Stimulated activated CD4-positive, alpha-beta T cell treated with anti-CD3 and anti-CD28 coated beads, Interleukin-1b, Interleukin-23, amount 100 ng/mL, for 4 hours (primary cell): ENCODE results near the gene BCDIN3D.

Experiments
- DNase-seq, 2 donors: peaks; one replicate each; pipeline ENCODE4 v3.0.0-alpha.2; 2020; ENCODE audit warnings: low read depth in 2 of 2

Gene BCDIN3D

GRCh38 chr12:49819786-49820185 lies 23.1 kb downstream of the BCDIN3D start:
- DNase-seq = no peak

GRCh38 chr12:49818241-49818895 lies 24.5 kb downstream of the BCDIN3D start:
- DNase-seq = no peak

GRCh38 chr12:49813131-49813530 lies 29.8 kb downstream of the BCDIN3D start:
- no peak for DNase-seq

GRCh38 chr12:49811961-49812401 lies 30.9 kb downstream of the BCDIN3D start:
- DNase-seq = no peak

GRCh38 chr12:49811136-49811535 lies 31.8 kb downstream of the BCDIN3D start:
- DNase-seq = no peak

- DNase-seq = no peak
These were observed 33.0 kb downstream of the BCDIN3D start for GRCh38 chr12:49809906-49810389.

- no peak for DNase-seq
These were observed 33.5 kb downstream of the BCDIN3D start for GRCh38 chr12:49809381-49809905.

GRCh38 chr12:49808686-49809380 lies 34.1 kb downstream of the BCDIN3D start:
- DNase-seq = no peak

GRCh38 chr12:49807991-49808580 lies 34.8 kb downstream of the BCDIN3D start:
- no peak for DNase-seq

- no peak for DNase-seq
These were observed 36.0 kb downstream of the BCDIN3D start for GRCh38 chr12:49806877-49807276.

GRCh38 chr12:49806321-49806813 lies 36.5 kb downstream of the BCDIN3D start:
- DNase-seq = no peak

GRCh38 chr12:49805409-49805808 lies 37.5 kb downstream of the BCDIN3D start:
- DNase-seq = no peak

- DNase-seq = no peak
These were observed 38.1 kb downstream of the BCDIN3D start for GRCh38 chr12:49804821-49805220.

- no peak for DNase-seq
These were observed 39.0 kb downstream of the BCDIN3D start for GRCh38 chr12:49803693-49804450.

- DNase-seq = no peak
These were observed 41.5 kb downstream of the BCDIN3D start for GRCh38 chr12:49801141-49802063.

GRCh38 chr12:49800421-49801140 lies 42.3 kb downstream of the BCDIN3D start:
- no peak for DNase-seq

GRCh38 chr12:49798934-49799333 lies 44.0 kb downstream of the BCDIN3D start:
- DNase-seq = no peak

- no peak for DNase-seq
These were observed 44.7 kb downstream of the BCDIN3D start for GRCh38 chr12:49798248-49798647.

- DNase-seq = no peak
These were observed 45.5 kb downstream of the BCDIN3D start for GRCh38 chr12:49797449-49797776.
